ENCODE data around the gene SUPT5H.

The SUPT5H gene

DNA sequence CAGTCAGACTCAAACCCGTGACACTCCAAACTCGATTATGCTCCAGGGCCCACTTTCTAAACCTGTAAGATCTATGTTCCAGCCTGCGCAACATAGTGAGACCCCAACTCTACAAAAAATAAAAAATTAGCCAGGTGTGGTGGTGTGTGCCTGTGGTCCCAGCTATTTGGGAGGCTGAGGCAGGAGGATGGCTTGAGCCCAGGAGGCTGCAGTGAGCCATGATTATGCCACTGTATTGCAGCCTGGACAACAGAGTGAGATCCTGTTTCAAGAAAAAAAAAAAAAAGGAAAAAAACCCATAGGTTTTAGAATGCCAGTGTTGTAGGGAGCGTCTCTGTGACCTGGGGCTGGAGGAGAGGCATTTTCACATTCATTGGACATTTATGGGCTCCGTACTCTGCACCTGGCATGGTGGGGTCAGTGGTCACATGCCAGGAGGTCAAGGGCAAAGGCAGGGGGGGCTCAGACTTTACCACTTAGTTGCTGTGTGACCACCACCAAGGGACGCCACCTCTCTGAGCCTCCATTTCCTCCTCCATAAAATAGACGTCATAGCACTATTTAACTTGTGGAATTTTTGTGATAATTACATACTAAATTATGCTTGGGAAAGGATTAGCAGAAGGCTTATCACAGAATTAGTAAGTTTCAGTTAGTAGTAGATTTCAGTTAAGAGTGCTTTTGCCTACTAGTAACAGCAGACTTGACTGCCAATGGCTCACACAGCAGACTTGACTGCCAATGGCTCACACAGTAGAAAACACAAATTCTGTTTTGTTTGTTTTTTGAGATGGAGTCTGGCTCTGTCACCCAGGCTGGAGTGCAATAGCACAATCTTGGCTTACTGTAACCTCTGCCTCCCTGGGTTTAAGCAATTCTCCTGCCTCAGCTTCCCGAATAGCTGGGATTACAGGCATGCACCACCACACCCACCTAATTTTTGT is 75.4 kb downstream of the SUPT5H start:
- DNase-seq (ENCODE audit: low spot score) = no peak

DNA sequence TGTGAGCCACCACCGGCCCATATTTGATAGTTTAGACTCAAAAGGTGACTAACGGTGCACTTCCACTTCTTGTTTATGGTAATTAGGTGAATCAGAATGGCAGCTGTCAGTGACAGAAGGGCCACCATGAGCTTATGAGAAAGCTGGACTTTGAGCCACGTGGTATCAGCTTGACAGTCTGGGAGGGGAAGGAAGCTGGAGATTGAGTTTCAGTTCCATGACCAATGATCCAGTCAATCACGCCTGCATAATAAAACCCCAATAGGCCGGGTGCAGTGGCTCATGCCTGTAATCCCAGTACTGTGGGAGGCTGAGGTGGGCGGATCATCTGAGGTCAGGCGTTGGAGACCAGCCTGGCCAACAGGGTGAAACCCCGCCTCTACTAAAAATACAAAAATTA is 79.1 kb downstream of the SUPT5H start:
- no peak for DNase-seq (ENCODE audit: low spot score)

GRCh38 chr19:39525205-39525604 is 79.8 kb downstream of the SUPT5H start:
- no peak for DNase-seq (ENCODE audit: low spot score)
